GM20000 (cell line): ENCODE data around the gene TAS2R40.

Experiments
- DNase-seq: peaks from one replicate; pipeline ENCODE4 v3.0.0; 2012; ENCODE audit warnings: low spot score
- TF ChIP-seq, protein P1 (sequence below): IDR thresholded peaks from 2 replicates; pipeline ENCODE4 v1.5.1; 2012; ENCODE audit warnings: mild to moderate bottlenecking, control low read depth; ENCODE audit errors: extremely low read depth, missing control alignments

The TAS2R40 gene

DNA sequence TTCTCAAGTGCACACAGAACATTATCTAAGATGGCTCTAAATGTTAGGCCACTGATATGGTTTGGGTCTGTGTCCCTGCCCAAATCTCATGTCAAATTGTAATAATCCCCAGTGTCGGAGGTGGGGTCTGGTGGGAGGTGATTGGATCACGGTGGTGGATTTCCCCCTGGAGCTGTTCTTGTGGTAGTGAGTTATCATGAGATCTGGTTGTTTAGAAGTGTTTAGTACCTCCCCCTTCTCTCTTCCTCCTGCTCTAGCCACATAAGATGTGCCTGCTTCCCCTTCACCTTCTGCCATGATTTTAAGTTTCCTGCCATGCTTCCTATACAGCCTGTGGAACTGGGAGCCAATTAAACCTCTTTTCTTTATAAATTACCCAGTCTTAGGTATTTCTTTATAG, 30.2 kb downstream of the TAS2R40 start:
- no peak for DNase-seq
- TF ChIP-seq, protein P1, sequence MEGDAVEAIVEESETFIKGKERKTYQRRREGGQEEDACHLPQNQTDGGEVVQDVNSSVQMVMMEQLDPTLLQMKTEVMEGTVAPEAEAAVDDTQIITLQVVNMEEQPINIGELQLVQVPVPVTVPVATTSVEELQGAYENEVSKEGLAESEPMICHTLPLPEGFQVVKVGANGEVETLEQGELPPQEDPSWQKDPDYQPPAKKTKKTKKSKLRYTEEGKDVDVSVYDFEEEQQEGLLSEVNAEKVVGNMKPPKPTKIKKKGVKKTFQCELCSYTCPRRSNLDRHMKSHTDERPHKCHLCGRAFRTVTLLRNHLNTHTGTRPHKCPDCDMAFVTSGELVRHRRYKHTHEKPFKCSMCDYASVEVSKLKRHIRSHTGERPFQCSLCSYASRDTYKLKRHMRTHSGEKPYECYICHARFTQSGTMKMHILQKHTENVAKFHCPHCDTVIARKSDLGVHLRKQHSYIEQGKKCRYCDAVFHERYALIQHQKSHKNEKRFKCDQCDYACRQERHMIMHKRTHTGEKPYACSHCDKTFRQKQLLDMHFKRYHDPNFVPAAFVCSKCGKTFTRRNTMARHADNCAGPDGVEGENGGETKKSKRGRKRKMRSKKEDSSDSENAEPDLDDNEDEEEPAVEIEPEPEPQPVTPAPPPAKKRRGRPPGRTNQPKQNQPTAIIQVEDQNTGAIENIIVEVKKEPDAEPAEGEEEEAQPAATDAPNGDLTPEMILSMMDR, result no peak

DNA sequence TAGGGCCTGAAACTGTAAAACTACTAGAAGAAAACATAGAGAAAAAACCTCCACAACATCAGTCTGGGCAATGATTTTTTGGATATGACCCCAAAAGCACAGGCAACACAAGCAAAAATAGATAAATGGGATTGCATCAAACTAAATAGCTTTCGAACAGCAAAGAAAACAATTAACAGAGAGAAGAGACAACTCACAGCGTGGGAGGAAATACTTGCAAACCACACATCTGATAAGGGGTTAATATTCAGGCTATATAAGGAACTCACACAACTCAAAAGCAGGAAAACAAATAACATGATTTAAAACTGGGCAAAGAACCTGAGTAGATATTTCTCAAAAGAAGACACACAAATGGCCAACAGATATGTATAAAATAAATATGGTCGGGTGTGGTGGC, 33.7 kb downstream of the TAS2R40 start:
- no peak for DNase-seq
- TF ChIP-seq, protein P1, result no peak

DNA sequence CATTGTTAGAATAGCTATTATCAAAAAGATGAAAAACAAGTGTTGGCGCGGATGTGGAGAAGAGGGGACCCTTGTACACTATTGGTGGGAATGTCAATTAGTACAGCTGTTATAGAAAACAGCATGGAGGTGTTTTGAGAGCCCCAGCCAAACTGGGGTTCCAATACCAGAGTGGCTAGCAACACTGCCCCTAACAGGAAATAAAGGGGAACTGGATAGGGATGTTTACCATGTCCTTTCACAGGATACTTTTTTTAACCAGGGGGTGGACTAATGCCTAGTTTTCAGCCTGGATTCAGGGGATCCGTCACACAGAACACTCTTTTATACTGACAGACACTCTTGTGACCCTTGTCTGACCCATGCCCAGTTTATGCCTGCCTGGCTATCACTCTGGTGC, 34.5 kb downstream of the TAS2R40 start:
- TF ChIP-seq, protein P1, result no peak
- DNase-seq, result no peak

DNA sequence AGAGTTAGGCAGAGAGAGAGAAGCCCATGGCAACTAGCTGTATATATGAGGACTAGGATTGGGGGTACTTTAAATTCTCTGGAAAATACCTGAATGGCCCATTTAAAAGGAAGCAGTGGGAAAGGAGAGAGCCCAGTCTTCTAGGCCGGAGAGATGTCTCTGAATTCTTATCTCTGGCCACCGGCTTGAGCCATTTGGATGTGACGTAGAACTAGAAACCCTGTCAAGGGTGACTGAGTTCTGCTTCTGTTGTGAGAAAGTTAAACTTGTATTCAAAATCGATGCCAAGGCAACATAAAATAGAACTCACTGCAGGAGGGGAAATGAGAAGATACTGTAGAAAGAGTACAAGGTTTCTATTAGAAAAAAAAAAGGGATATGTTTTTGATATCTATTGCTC, 35.1 kb downstream of the TAS2R40 start:
- TF ChIP-seq, protein P1, result no peak
- DNase-seq, result peak; percentile 44

DNA sequence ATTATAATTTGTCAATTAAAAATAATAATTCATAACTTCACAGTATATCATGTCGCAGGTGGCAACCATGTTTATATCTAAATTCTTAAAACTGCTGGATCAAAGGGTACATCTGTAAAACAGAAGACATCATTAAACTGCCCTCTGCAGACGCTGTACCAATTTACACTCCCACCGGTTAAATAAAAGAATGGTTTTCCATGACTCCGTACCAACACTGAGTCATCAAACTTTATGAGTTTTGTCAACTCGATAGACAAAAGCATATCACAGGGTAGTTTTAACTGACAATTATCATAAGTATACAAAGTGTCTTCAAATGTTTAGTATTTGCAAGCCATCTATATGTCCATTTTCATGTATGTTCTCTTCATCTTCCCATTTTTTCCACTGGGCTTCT, 35.7 kb downstream of the TAS2R40 start:
- TF ChIP-seq, protein P1, result no peak
- no peak for DNase-seq

DNA sequence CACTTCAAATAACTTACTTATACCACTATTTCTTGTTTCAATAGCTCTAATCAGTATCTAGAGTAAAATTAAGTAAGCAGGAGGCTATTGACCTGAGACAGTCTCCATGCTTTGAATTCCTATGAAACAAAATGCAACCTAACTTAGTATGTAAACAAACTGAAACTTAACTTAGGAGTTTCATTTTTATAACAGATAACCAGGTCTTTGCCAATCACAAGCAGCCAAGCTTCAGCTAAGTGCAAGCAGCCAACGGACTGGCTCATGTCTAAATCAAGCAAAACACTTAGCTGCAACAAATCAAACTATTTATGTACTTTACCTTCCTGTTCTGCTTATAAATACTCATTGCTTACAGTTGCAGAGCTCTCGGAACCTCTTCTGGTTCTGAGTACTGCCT, 37.0 kb downstream of the TAS2R40 start:
- peak; percentile 45 for DNase-seq
- TF ChIP-seq, protein P1, result no peak

DNA sequence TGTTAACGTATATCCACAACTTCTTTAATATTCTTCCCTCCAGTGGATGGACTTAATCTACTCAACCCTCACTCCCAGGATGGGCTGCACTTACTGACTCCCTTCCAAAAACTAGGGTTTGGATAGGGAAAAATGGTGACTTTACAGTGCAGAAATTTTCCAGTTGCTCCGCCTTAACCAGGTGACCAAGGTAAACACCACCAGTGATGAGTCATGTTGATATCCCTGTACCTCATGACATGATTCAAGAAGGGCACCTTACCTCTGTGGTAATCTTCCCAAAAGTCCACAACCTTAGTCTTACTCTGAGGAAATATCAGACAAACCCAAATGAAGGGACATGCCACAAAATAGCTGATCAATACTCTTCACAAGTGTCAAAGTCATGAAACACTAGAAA, 37.9 kb downstream of the TAS2R40 start:
- no peak for DNase-seq
- TF ChIP-seq, protein P1, result no peak
